Endothelial cell of umbilical vein (primary cell): ENCODE measurements around the gene UBAC1. TPM values are rescaled to one million over a fixed set of nuclear protein-coding genes. Genes with fewer than 3 reads are reported as not detected.

Experiments used
- BruUV-seq: library from RNA; stranded (reverse); fragments of 400-500 nt; replicated peaks from 2 replicates; lab custom pipeline; 2021; lab: Mats Ljungman, UMichigan
- CTCF ChIA-PET: fragments of 300-600, 350-600 bp; sonication (Branson Sonifier 250); formaldehyde crosslinking; loops from one replicate; lab custom pipeline; 2021; ENCODE audit warnings: antibody characterized with exemption, inconsistent platforms; lab: Charles Lee
- POLR2A ChIA-PET: fragments of 300-600, 350-600 bp; sonication (Branson Sonifier 250); formaldehyde crosslinking; loops from one replicate; lab custom pipeline; 2021; ENCODE audit warnings: antibody characterized with exemption, inconsistent platforms; lab: Charles Lee
- DNase-seq: peaks from one replicate; pipeline ENCODE4 v3.0.0-alpha.2; 2011; ENCODE audit warnings: low read depth, low spot score
- FAIRE-seq: peaks from 2 replicates; lab custom pipeline; 2011; peaks lifted over from hg19 to GRCh38; lab: Jason Lieb, UNC
- H2AFZ ChIP-seq: 2 replicates; pipeline ENCODE4 v1.6.0; 2012; ENCODE audit warnings: low read depth, low read length, control low read depth, inconsistent platforms
- H3K27ac ChIP-seq: 2 replicates; pipeline ENCODE4 v1.5.1; 2011; ENCODE audit warnings: low read depth, mild to moderate bottlenecking, control low read depth, low read length, moderate library complexity; ENCODE audit not compliant: insufficient read depth
- H3K27me3 ChIP-seq, 2 experiments: 2 replicates each; pipeline versions ENCODE4 v1.6.0 to v1.6.1; 2011; ENCODE audit warnings: low read length in 2 of 2, mixed read lengths in 1 of 2; ENCODE audit not compliant: control insufficient read depth in 2 of 2, insufficient read depth in 2 of 2
- H3K36me3 ChIP-seq, 2 experiments: 2 replicates in 1 of 2; 3 replicates in 1 of 2; pipeline ENCODE4 v1.5.1; 2011; ENCODE audit warnings: low read length in 2 of 2, mild to moderate bottlenecking in 1 of 2, moderate library complexity in 1 of 2; ENCODE audit not compliant: control insufficient read depth in 2 of 2, insufficient read depth in 2 of 2; ENCODE audit errors: extremely low read depth in 1 of 2
- H3K4me1 ChIP-seq: 3 replicates; pipeline ENCODE4 v1.5.1; 2011; ENCODE audit warnings: mild to moderate bottlenecking, low read length; ENCODE audit not compliant: control insufficient read depth, insufficient read depth; ENCODE audit errors: extremely low read depth
- H3K4me2 ChIP-seq: 2 replicates; pipeline ENCODE4 v1.6.1; 2011; ENCODE audit warnings: low read length, control low read depth, mixed read lengths; ENCODE audit not compliant: insufficient read depth
- H3K4me3 ChIP-seq, 3 experiments: fragments of 200-600 bp in 1 of 3; sonication (generic), shearing (Covaris generic) in 1 of 3; replicated peaks in 1 of 3; 2 replicates each; pipeline ENCODE4 v1.5.1; 2011 to 2016; ENCODE audit warnings: control low read depth in 3 of 3, low read length in 3 of 3, mild to moderate bottlenecking in 2 of 3, inconsistent platforms in 1 of 3, low read depth in 1 of 3, moderate library complexity in 1 of 3; ENCODE audit not compliant: insufficient read depth in 1 of 3
- H3K79me2 ChIP-seq: 2 replicates; pipeline ENCODE4 v1.6.0; 2012; ENCODE audit warnings: low read length, inconsistent platforms; ENCODE audit not compliant: control insufficient read depth, insufficient read depth
- H3K9ac ChIP-seq: replicated peaks from 2 replicates; pipeline ENCODE3; 2011; ENCODE audit warnings: low read length, control low read depth; ENCODE audit not compliant: insufficient read depth; ENCODE audit errors: extremely low read depth
- H3K9me1 ChIP-seq: replicated peaks from 3 replicates; pipeline ENCODE4 v1.6.0; 2011; ENCODE audit warnings: mild to moderate bottlenecking, low read length; ENCODE audit not compliant: control insufficient read depth, insufficient read depth; ENCODE audit errors: extremely low read depth
- H3K9me3 ChIP-seq: replicated peaks from 2 replicates; pipeline ENCODE4 v1.5.1; 2012; ENCODE audit warnings: low read length, inconsistent platforms; ENCODE audit not compliant: control insufficient read depth, insufficient read depth
- H4K20me1 ChIP-seq: replicated peaks from 2 replicates; pipeline ENCODE3; 2011; ENCODE audit warnings: mild to moderate bottlenecking, low read length; ENCODE audit not compliant: control insufficient read depth, insufficient read depth; ENCODE audit errors: extremely low read depth
- EZH2 ChIP-seq: IDR thresholded peaks from 2 replicates; pipeline ENCODE4 v1.6.1; 2012; ENCODE audit warnings: borderline replicate concordance, low read depth, mild to moderate bottlenecking, moderate library complexity, low read length, inconsistent platforms; ENCODE audit not compliant: severe bottlenecking
- FOS ChIP-seq: IDR thresholded peaks from 2 replicates; pipeline ENCODE4 v1.6.1; 2011; ENCODE audit warnings: mild to moderate bottlenecking, low read length, moderate library complexity, borderline replicate concordance; ENCODE audit not compliant: insufficient read depth
- GATA2 ChIP-seq: IDR thresholded peaks from 2 replicates; pipeline ENCODE4 v1.7.0; 2011; ENCODE audit warnings: low read depth, mild to moderate bottlenecking, moderate library complexity, mixed read lengths, low read length; ENCODE audit not compliant: insufficient read length, insufficient read depth
- JUN ChIP-seq: IDR thresholded peaks from 2 replicates; pipeline ENCODE4 v1.6.1; 2011; ENCODE audit warnings: borderline replicate concordance, low read depth; ENCODE audit not compliant: insufficient read length, insufficient read depth
- MYC ChIP-seq: IDR thresholded peaks from one replicate; pipeline ENCODE4 v1.6.1; 2011; ENCODE audit warnings: mild to moderate bottlenecking, low read depth, low read length
- POLR2A ChIP-seq: IDR thresholded peaks from 2 replicates; pipeline ENCODE4 v1.6.1; 2012; ENCODE audit warnings: low read depth, mild to moderate bottlenecking, control low read depth, low read length
- POLR2AphosphoS5 ChIP-seq: IDR thresholded peaks from 2 replicates; pipeline ENCODE4 v1.6.1; 2012; ENCODE audit warnings: low read depth, mild to moderate bottlenecking, control low read depth, low read length, moderate library complexity; ENCODE audit not compliant: insufficient read depth
- dilution Hi-C: fragments of 300-500 bp; cut with MboI; formaldehyde crosslinking; loops from one replicate; pipeline ENCODE4 v1.15.0; 2019; ENCODE audit warnings: low sequenced_read_pairs; ENCODE audit not compliant: extremely low pct_ligation_motif_present
- intact Hi-C: fragments of 100-400 bp; cut with micrococcal nuclease; formaldehyde crosslinking; loops from one replicate; pipeline ENCODE4 v1.10.0; 2022
- polyA plus RNA-seq, 4 experiments: library from polyadenylated mRNA; depleted of rRNA in 3 of 4; stranded (reverse) in 3 of 4; unstranded in 1 of 4; fragments of >200 nt; gene quantifications; 2 replicates each; pipeline versions ENCODE4 v1.2.1 to v1.2.3, GENCODE V29; 2011 to 2012; ENCODE audit warnings: missing spikeins in 1 of 4
- total RNA-seq: library from RNA; stranded (reverse); gene quantifications from 2 replicates; pipeline ENCODE4 v1.2.3, GENCODE V29; 2021
- TF ChIP-seq, protein P1 (sequence below): IDR thresholded peaks from 2 replicates; pipeline ENCODE4 v1.6.1; 2011; ENCODE audit not compliant: insufficient read depth, insufficient read length

UBAC1 gene
- total and polyA plus RNA-seq, 2 donors (not counting 3 experiments of a cell fraction or from before 2014, with no cell fraction given) = 39.5 to 56.7 TPM

DNA sequence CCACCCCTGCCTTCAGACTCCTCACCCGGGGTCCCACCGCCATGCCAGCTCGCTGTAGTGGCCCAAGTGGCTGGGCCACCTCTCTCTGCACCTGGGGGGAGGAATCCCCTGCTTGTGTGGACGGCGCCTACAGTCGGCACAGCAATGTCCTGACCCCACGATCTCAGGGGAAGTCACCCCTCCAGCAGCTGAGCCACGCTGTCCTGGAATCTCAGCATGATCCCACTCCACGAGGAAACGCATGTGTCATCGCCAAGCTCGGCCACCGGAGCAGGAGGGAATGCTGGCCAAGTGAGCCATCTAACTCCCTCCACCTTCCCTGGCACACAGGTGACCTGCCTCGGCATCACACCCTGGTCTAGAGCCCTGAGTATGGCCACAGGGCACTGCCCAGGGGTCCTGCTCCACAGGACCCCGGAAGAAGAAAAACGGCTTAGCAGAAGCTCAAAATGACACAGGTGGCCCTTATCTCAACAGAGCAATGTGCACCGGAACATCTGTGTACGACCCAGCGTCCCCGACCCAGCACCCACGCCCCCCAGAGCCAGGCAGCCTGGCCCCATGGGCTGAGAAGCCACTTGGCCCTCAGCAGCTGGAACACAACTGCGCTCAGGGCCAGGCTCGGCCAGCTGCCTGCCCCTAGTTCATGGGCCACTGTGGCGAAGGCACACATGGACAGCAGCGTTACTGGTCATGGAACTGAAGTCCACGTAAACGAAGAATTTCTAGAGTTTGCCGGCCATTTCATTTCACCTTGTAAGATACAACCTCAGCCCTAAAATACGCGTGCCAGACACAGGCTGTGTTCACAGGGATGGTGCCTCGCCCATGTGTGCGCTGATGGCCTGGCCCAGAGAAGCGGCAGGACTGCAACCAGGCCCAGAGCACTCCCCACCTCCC lies 30.5 kb downstream of the UBAC1 start:
- POLR2A ChIA-PET = interaction anchor here (0.5 kb wide), 1 partner anchor 23 kb away, joined by 3 read pairs; the partner anchor contains the start of gene CAMSAP1
- Histone ChIP-seq H3K4me1 (peaks cover 7% of the 10 kb centered on the region), H3K79me2 (no peaks in the 10 kb centered on the region), H3K4me3 (no peak overlapping the region), H2AFZ (no peak overlapping the region), H3K4me2 (no peak overlapping the region), H3K9me1 (no peaks in the 10 kb centered on the region), H3K9ac (no peak overlapping the region), H3K27ac (no peak overlapping the region), H4K20me1 (no peaks in the 10 kb centered on the region), H3K36me3 (peaks cover 0 to 12% of the 10 kb centered on the region in 2 experiments), H3K27me3 (no peaks in the 10 kb centered on the region), H3K9me3 (no peaks in the 10 kb centered on the region)
- no TSS peak for BruUV-seq
- CTCF ChIA-PET = no interaction called here
- TF ChIP-seq FOS = no peak
- dilution Hi-C loops = no loop called here
- no peak for DNase-seq
- intact Hi-C loops = no loop called here
- no peak for FAIRE-seq

DNA sequence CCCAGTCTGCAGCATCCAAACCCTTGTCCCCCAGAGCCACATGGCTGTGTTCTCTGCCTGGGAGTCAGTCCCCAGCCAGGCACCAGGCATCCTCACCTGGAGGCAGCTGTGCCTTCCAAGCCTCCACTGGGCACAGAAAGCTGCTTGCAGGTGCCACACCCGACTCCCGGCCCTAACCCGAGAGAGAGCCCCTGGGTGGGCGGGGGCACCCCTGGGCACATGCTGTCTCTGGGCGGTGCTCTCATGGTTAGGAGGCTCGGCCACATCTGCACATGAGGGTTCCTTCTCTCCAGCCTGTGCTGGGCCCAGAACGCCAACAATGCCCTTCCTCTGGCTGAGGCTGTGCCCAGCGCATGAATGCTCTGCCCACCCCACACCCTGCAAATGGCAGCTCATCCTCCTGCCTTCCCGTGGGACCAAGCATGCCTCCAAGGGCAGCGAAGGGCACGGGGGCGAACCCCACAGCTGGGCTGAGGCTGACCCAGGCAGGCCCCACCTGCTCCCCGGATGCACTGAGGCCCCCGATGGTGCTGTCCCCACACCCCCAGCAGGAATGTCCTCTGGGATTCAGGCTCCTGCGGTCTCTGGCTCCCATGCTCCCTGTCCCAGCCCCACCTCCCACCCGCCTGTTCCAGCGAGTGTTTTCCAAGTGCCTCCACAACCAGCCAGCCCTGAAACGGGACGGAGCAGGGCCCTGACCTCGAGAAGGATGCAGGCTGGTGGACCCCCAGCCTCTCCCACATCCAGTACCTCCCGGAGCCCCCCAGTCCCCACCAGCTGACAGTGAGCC lies 31.3 kb downstream of the UBAC1 start:
- no TSS peak for BruUV-seq
- Histone ChIP-seq H3K4me1 (peaks cover 7% of the 10 kb centered on the region), H4K20me1 (no peaks in the 10 kb centered on the region), H3K36me3 (peaks cover 0 to 12% of the 10 kb centered on the region in 2 experiments), H3K9ac (no peak overlapping the region), H3K9me3 (no peaks in the 10 kb centered on the region), H3K9me1 (no peaks in the 10 kb centered on the region), H3K27ac (no peak overlapping the region), H3K79me2 (no peaks in the 10 kb centered on the region), H3K27me3 (no peaks in the 10 kb centered on the region), H2AFZ (no peak overlapping the region), H3K4me3 (no peak overlapping the region), H3K4me2 (no peak overlapping the region)
- dilution Hi-C loops (no loop called here), intact Hi-C loops (loop anchor here (10.0 kb wide), 1 partner anchor 325 kb away; no protein-coding TSS in a partner anchor)
- CTCF ChIA-PET = no interaction called here
- FAIRE-seq (no peak), DNase-seq (no peak)
- TF ChIP-seq JUN (no peak), FOS (no peak), POLR2A (no peak), EZH2 (no peak), GATA2 (no peak), POLR2AphosphoS5 (no peak), MYC (no peak)
- TF ChIP-seq, protein P1, sequence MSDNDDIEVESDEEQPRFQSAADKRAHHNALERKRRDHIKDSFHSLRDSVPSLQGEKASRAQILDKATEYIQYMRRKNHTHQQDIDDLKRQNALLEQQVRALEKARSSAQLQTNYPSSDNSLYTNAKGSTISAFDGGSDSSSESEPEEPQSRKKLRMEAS = no peak
- POLR2A ChIA-PET = no interaction called here
